A549 (cell line): ENCODE results near the gene ACADVL. TPM values are rescaled to one million over a fixed set of nuclear protein-coding genes. Genes with fewer than 3 reads are reported as not detected.

Experiments
- ATAC-seq, 2 experiments: fragments of 200-7000 bp in 1 of 2; fragments of >200 bp in 1 of 2; cut with Nextera tagmentation in 1 of 2; cut with Tn5 transposase in 1 of 2; 3 replicates each; pipeline versions ENCODE4 v1.8.0 to v1.9.1; 2018 to 2020; ENCODE audit warnings: mild to moderate bottlenecking in 1 of 2, moderate library complexity in 1 of 2
- CTCF ChIA-PET: fragments of 300-600 bp; sonication (Branson Sonifier 250); formaldehyde crosslinking; extraction: SDS; loops from one replicate; lab custom pipeline; 2021; ENCODE audit warnings: antibody characterized with exemption, inconsistent platforms; lab: Yijun Ruan, JAX
- POLR2A ChIA-PET: fragments of 350-600 bp; formaldehyde crosslinking; extraction: SDS; loops from one replicate; lab custom pipeline; 2021; ENCODE audit warnings: antibody characterized with exemption, inconsistent platforms; lab: Yijun Ruan, JAX
- DNase-seq, 2 experiments: peaks; one replicate each; pipeline versions ENCODE4 v3.0.0 to v3.0.0-alpha.2; 2011 to 2016; ENCODE audit warnings: low read depth in 1 of 2, low spot score in 1 of 2
- FAIRE-seq: peaks from 2 replicates; lab custom pipeline; 2011; peaks lifted over from hg19 to GRCh38; lab: Jason Lieb, UNC
- H3K27ac ChIP-seq, 2 experiments: fragments of >200 bp; sonication (Bioruptor Twin); formaldehyde crosslinking; 3 replicates each; pipeline ENCODE4 v1.5.1; 2016 to 2017
- H3K4me1 ChIP-seq: fragments of >200 bp; sonication (Bioruptor Twin); formaldehyde crosslinking; 3 replicates; pipeline ENCODE4 v1.6.1; 2016
- H3K4me2 ChIP-seq: fragments of >200 bp; sonication (Bioruptor Twin); formaldehyde crosslinking; 3 replicates; pipeline ENCODE4 v1.6.1; 2016
- H3K4me3 ChIP-seq: fragments of >200 bp; sonication (Bioruptor Twin); formaldehyde crosslinking; 3 replicates; pipeline ENCODE4 v1.5.1; 2016
- H3K9me3 ChIP-seq: fragments of >200 bp; sonication (Bioruptor Twin); formaldehyde crosslinking; 3 replicates; pipeline ENCODE4 v1.6.1; 2016
- ATOH8 ChIP-seq: fragments of 250-450 bp; sonication (Bioruptor Pico); IDR thresholded peaks from 2 replicates; pipeline ENCODE4 v1.5.0; 2020; ENCODE audit warnings: low read depth, mild to moderate bottlenecking, moderate library complexity
- CHD4 ChIP-seq: fragments of 200-600 bp; sonication (generic); IDR thresholded peaks from 2 replicates; pipeline ENCODE4 v1.6.1; 2016; ENCODE audit warnings: antibody characterized with exemption, mild to moderate bottlenecking, borderline replicate concordance
- E2F6 ChIP-seq: IDR thresholded peaks from 2 replicates; pipeline ENCODE4 v1.6.1; 2012; ENCODE audit warnings: low read depth, borderline replicate concordance
- EHMT2 ChIP-seq: fragments of 200-600 bp; sonication (generic); IDR thresholded peaks from 2 replicates; pipeline ENCODE4 v1.6.1; 2016; ENCODE audit warnings: antibody characterized with exemption, low read depth, mild to moderate bottlenecking, moderate library complexity
- ELK1 ChIP-seq: fragments of 150-350 bp; IDR thresholded peaks from 2 replicates; pipeline ENCODE4 v1.6.1; 2014; ENCODE audit warnings: low read depth, mild to moderate bottlenecking, low read length
- FOSL2 ChIP-seq, 2 experiments: fragments of 450-650 bp in 1 of 2; fragments of >200 bp in 1 of 2; sonication (Bioruptor Twin) in 1 of 2; formaldehyde crosslinking; IDR thresholded peaks; 2 replicates each; pipeline versions ENCODE4 v1.5.0 to v1.6.1; 2016 to 2020; ENCODE audit warnings: mild to moderate bottlenecking in 1 of 2, moderate library complexity in 1 of 2
- HMGXB4 ChIP-seq: fragments of 250-450 bp; sonication (Bioruptor Pico); IDR thresholded peaks from 2 replicates; pipeline ENCODE4 v1.5.0; 2021; ENCODE audit warnings: mild to moderate bottlenecking, moderate library complexity, borderline replicate concordance
- HOXA7 ChIP-seq: fragments of 250-450 bp; sonication (Bioruptor Pico); IDR thresholded peaks from 2 replicates; pipeline ENCODE4 v1.5.0; 2020; ENCODE audit warnings: mild to moderate bottlenecking, moderate library complexity
- KDM5A ChIP-seq: fragments of 200-600 bp; sonication (generic); IDR thresholded peaks from 2 replicates; pipeline ENCODE4 v1.6.1; 2016; ENCODE audit warnings: antibody characterized with exemption, mild to moderate bottlenecking
- MAX ChIP-seq: IDR thresholded peaks from 2 replicates; pipeline ENCODE4 v1.6.1; 2012
- PBX3 ChIP-seq: IDR thresholded peaks from 2 replicates; pipeline ENCODE4 v1.6.1; 2012
- PHF8 ChIP-seq: fragments of 200-600 bp; sonication (generic); IDR thresholded peaks from 2 replicates; pipeline ENCODE4 v1.6.1; 2016; ENCODE audit warnings: low read depth, mild to moderate bottlenecking, antibody characterized with exemption, moderate library complexity, borderline replicate concordance
- POLR2A ChIP-seq: IDR thresholded peaks from 2 replicates; pipeline ENCODE4 v1.6.1; 2012; ENCODE audit warnings: mild to moderate bottlenecking, low read length
- RARB ChIP-seq: fragments of 250-450 bp; sonication (Bioruptor Pico); IDR thresholded peaks from 2 replicates; pipeline ENCODE4 v1.8.0; 2021; ENCODE audit warnings: mild to moderate bottlenecking, moderate library complexity
- SMC3 ChIP-seq: fragments of >200 bp; sonication (Bioruptor Twin); formaldehyde crosslinking; IDR thresholded peaks from 3 replicates; pipeline ENCODE4 v1.6.1; 2018; ENCODE audit warnings: inconsistent platforms
- SREBF2 ChIP-seq: fragments of 450-650 bp; IDR thresholded peaks from 2 replicates; pipeline ENCODE4 v1.6.1; 2014; ENCODE audit warnings: mild to moderate bottlenecking, moderate library complexity
- TFCP2L1 ChIP-seq: fragments of 250-450 bp; sonication (Bioruptor Pico); IDR thresholded peaks from 2 replicates; pipeline ENCODE4 v1.5.0; 2021; ENCODE audit warnings: mild to moderate bottlenecking
- USF2 ChIP-seq: fragments of 450-650 bp; IDR thresholded peaks from 2 replicates; pipeline ENCODE4 v1.6.1; 2014; ENCODE audit warnings: antibody characterized with exemption
- ZSCAN20 ChIP-seq: fragments of 250-450 bp; sonication (Bioruptor Pico); IDR thresholded peaks from 2 replicates; pipeline ENCODE4 v1.8.0; 2022; ENCODE audit warnings: mild to moderate bottlenecking, moderate library complexity
- WGBS: methylation state at CpG from one replicate; pipeline ENCODE4 v1.1.6; 2017; ENCODE audit errors: missing lambda C conversion rate; 5-methylcytosine and 5-hydroxymethylcytosine counted together
- polyA plus RNA-seq, 4 experiments: library from polyadenylated mRNA; depleted of rRNA in 3 of 4; stranded (reverse); fragments of >200 nt; fragmentation: RNase III in 1 of 4; extraction: RNeasy Plus Mini Kit Qiagen cat#74134 plus additional on column Dnase treatment in 1 of 4; gene quantifications; 2 replicates in 3 of 4; 3 replicates in 1 of 4; pipeline ENCODE4 v1.2.3, GENCODE V29; 2011 to 2017

Gene ACADVL
- polyA plus RNA-seq, 2 of the 4 experiments (the other 2 are of a cell fraction) = 238 to 425 TPM

GRCh38 chr17:7205561-7205960, 14.2 kb upstream of the ACADVL start:
- DNase-seq (no peak), ATAC-seq (no peak)
- CTCF ChIA-PET = interaction anchor here (0.8 to 5.3 kb wide), 5 partner anchors 9 to 159 kb away, joined by 3 to 20 read pairs (median 5); partner anchors contain the start of gene ASGR1
- peak overlapping the region; percentile 52 for H3K4me3 ChIP-seq
- peak overlapping the region; percentile 84 for H3K4me2 ChIP-seq
- WGBS = 78% methylated on average over 7 of the region's 15 CpGs
- H3K4me1 ChIP-seq = peaks cover 12% of the 10 kb centered on the region
- TF ChIP-seq ATOH8 (CRISPR knock-in tag) (no peak), SREBF2 (no peak), KDM5A (no peak), TFCP2L1 (CRISPR knock-in tag) (no peak), EHMT2 (no peak), POLR2A (no peak), USF2 (no peak), SMC3 (no peak), PBX3 (no peak), ELK1 (no peak), E2F6 (no peak), ZSCAN20 (CRISPR knock-in tag) (no peak), PHF8 (no peak), HOXA7 (CRISPR knock-in tag) (no peak), MAX (no peak), CHD4 (no peak), HMGXB4 (no peak), RARB (CRISPR knock-in tag) (no peak), FOSL2 (IDR thresholded peaks at IDR 0.05) (no peak), FOSL2 (CRISPR knock-in tag; IDR thresholded peaks at IDR 0.05) (no peak)
- TF ChIP-seq, all 56 proteins: peak for 0
- POLR2A ChIA-PET = no interaction called here
- Histone ChIP-seq H3K27ac (peak overlapping the region; percentile 82 to 85), H3K9me3 (no peaks in the 10 kb centered on the region)
- FAIRE-seq = no peak
